Measurements from ENCODE around the gene DMRTB1. TPM values are rescaled to one million over a fixed set of nuclear protein-coding genes. Genes with fewer than 3 reads are reported as not detected.

The DMRTB1 gene
- total and polyA plus RNA-seq, 2 of the 8 experiments (the other 6 are each of a cell fraction or from before 2014, with no cell fraction given), result 0.06 to 0.35 TPM

- no peak for TF ChIP-seq BCL11A (IDR thresholded peaks at IDR 0.05; ENCODE audit: low read depth in 2 of 2, low read length in 2 of 2)
- TF ChIP-seq POLR2AphosphoS5 (IDR thresholded peaks at IDR 0.05; ENCODE audit: low read depth, low read length), result no peak
- TF ChIP-seq PHF8 (conservative IDR thresholded peaks at IDR 0.05; ENCODE audit: low read depth, low read length), result no peak
- TF ChIP-seq RFX5 (IDR thresholded peaks at IDR 0.05; ENCODE audit: borderline replicate concordance, low read depth, low read length), result no peak
- no peak for TF ChIP-seq CREB1 (IDR thresholded peaks at IDR 0.05)
These were observed 26.6 kb upstream of the DMRTB1 start (continued) for GRCh38 chr1:53432611-53433010.
